H1 (cell line): ENCODE results near the gene FOLR1. TPM values are rescaled to one million over a fixed set of nuclear protein-coding genes. Genes with fewer than 3 reads are reported as not detected.

Source experiments
- ATF3 ChIP-seq: IDR thresholded peaks from 2 replicates; pipeline ENCODE4 v1.6.1; 2011; ENCODE audit warnings: low read depth, mild to moderate bottlenecking, low read length; ENCODE audit not compliant: insufficient read depth
- BCL11A ChIP-seq, 2 experiments: IDR thresholded peaks; one replicate each; pipeline ENCODE4 v1.6.1; 2011; ENCODE audit warnings: low read depth in 2 of 2, low read length in 2 of 2, mild to moderate bottlenecking in 2 of 2
- CHD1 ChIP-seq: IDR thresholded peaks from 2 replicates; pipeline ENCODE4 v1.6.1; 2012; ENCODE audit warnings: low read depth, low read length, improper control_type of control experiment
- CHD2 ChIP-seq: IDR thresholded peaks from 2 replicates; pipeline ENCODE4 v1.6.1; 2012; ENCODE audit warnings: low read length, improper control_type of control experiment
- CREB1 ChIP-seq: IDR thresholded peaks from 2 replicates; pipeline ENCODE4 v1.6.1; 2012; ENCODE audit warnings: inconsistent platforms
- CTCF ChIP-seq, 3 experiments: IDR thresholded peaks; 1 replicate in 2 of 3; 2 replicates in 1 of 3; pipeline versions ENCODE4 v1.5.1 to v1.6.1; 2011; ENCODE audit warnings: low read length in 3 of 3, mild to moderate bottlenecking in 3 of 3, inconsistent platforms in 2 of 3, low read depth in 1 of 3, moderate library complexity in 1 of 3; ENCODE audit not compliant: insufficient read depth in 1 of 3; ENCODE audit errors: control extremely low read depth in 1 of 3
- EP300 ChIP-seq, 2 experiments: IDR thresholded peaks; 1 replicate in 1 of 2; 2 replicates in 1 of 2; pipeline ENCODE4 v1.6.1; 2011 to 2012; ENCODE audit warnings: low read depth in 2 of 2, low read length in 2 of 2, mild to moderate bottlenecking in 2 of 2, borderline replicate concordance in 1 of 2, inconsistent platforms in 1 of 2, moderate library complexity in 1 of 2
- GABPA ChIP-seq: IDR thresholded peaks from 2 replicates; pipeline ENCODE4 v1.6.1; 2011; ENCODE audit warnings: mild to moderate bottlenecking, low read length, moderate library complexity, borderline replicate concordance; ENCODE audit not compliant: insufficient read depth
- GTF2F1 ChIP-seq: IDR thresholded peaks from 2 replicates; pipeline ENCODE4 v1.6.1; 2012; ENCODE audit warnings: low read depth, low read length, improper control_type of control experiment, borderline replicate concordance
- KDM1A ChIP-seq: fragments of 200-600, 300-600 bp; sonication (generic); IDR thresholded peaks from 2 replicates; pipeline ENCODE4 v1.7.1; 2016; ENCODE audit warnings: mild to moderate bottlenecking, low read length, borderline replicate concordance
- RXRA ChIP-seq: IDR thresholded peaks from 2 replicates; pipeline ENCODE4 v1.6.1; 2011; ENCODE audit warnings: low read depth, mild to moderate bottlenecking, low read length, moderate library complexity; ENCODE audit not compliant: insufficient read depth
- SP4 ChIP-seq: IDR thresholded peaks from 2 replicates; pipeline ENCODE4 v1.6.1; 2012; ENCODE audit warnings: low read length, inconsistent platforms
- SRF ChIP-seq: IDR thresholded peaks from 2 replicates; pipeline ENCODE4 v1.6.1; 2011; ENCODE audit warnings: mild to moderate bottlenecking, low read depth, low read length, moderate library complexity
- TAF1 ChIP-seq: IDR thresholded peaks from 2 replicates; pipeline ENCODE4 v1.6.1; 2011; ENCODE audit warnings: mild to moderate bottlenecking, low read depth, low read length
- TAF7 ChIP-seq: optimal IDR thresholded peaks from 2 replicates; pipeline ENCODE3; 2011; ENCODE audit warnings: low read depth, mild to moderate bottlenecking, inconsistent platforms, low read length, moderate library complexity, borderline replicate concordance
- TEAD4 ChIP-seq: IDR thresholded peaks from 2 replicates; pipeline ENCODE4 v1.6.1; 2012; ENCODE audit warnings: low read depth, low read length, inconsistent platforms, mixed read lengths
- polyA plus RNA-seq, 7 experiments: library from polyadenylated mRNA; depleted of rRNA in 3 of 7; stranded (reverse) in 5 of 7; unstranded in 2 of 7; fragments of >200 nt in 5 of 7; fragments of 200-250 nt in 2 of 7; gene quantifications; 1 replicate in 5 of 7; 2 replicates in 1 of 7; 4 replicates in 1 of 7; pipeline versions ENCODE4 v1.2.1 to v1.2.3, GENCODE V29; 2011 to 2013; ENCODE audit warnings: missing spikeins in 2 of 7, mixed read lengths in 2 of 7
- total RNA-seq: library from RNA; stranded (reverse); fragmentation: NEBNext Ultra II Directional; extraction: Animal tissue kit (Norgen Biotek cat#: 25700); gene quantifications from 2 replicates; pipeline ENCODE4 v1.2.1, GENCODE V29; 2021

FOLR1 gene
- total and polyA plus RNA-seq, 2 of the 8 experiments (the other 6 are each of a cell fraction or from before 2014, with no cell fraction given), result 1.3 TPM; not detected in 1

- TF ChIP-seq RXRA (no peak), TAF1 (peak; percentile 49; the same call in 1 of the 2 replicates), CREB1 (peak; percentile 66), TEAD4 (no peak), GTF2F1 (no peak), BCL11A (IDR thresholded peaks at IDR 0.05; ENCODE audit: low read depth in 2 of 2, low read length in 2 of 2) (no peak), TAF7 (no peak), GABPA (peak; percentile 9; the same call in 1 of the 2 replicates), EP300 (IDR thresholded peaks at IDR 0.05; ENCODE audit: borderline replicate concordance in 1 of 2, low read depth in 2 of 2, low read length in 2 of 2) (peak in 1 of 2 experiments; percentile 56; a peak in 1 of 3 replicates), ATF3 (no peak), SP4 (0 out of 2 replicates have a peak, but pooled peaks have one; percentile 64), KDM1A (no peak), CTCF (IDR thresholded peaks at IDR 0.05; ENCODE audit: control extremely low read depth in 1 of 3, insufficient read depth in 1 of 3, low read depth in 1 of 3, low read length in 3 of 3) (peak; percentile 88 to 95 (median 92)), SRF (no peak), CHD1 (no peak), CHD2 (peak; percentile 10; the same call in 1 of the 2 replicates)
These were observed 46.1 kb downstream of the FOLR1 start (continued) for GRCh38 chr11:72238040-72238450.
